HG03097 (cell line): ENCODE results near the gene PLXNA3.

Source experiments
- ATAC-seq: cut with Tn5 transposase; IDR thresholded peaks from one replicate; pipeline ENCODE4 v1.9.1; 2021; ENCODE audit not compliant: unreplicated experiment, low FRiP score

The PLXNA3 gene

GRCh38 chrX:154458116-154458953, at the start of gene PLXNA3:
Gene PLXNA3 (plus strand): TSS chrX:154458281. CDS start chrX:154460184, 1,903 bp downstream.
- ATAC-seq = peak; percentile 48

DNA sequence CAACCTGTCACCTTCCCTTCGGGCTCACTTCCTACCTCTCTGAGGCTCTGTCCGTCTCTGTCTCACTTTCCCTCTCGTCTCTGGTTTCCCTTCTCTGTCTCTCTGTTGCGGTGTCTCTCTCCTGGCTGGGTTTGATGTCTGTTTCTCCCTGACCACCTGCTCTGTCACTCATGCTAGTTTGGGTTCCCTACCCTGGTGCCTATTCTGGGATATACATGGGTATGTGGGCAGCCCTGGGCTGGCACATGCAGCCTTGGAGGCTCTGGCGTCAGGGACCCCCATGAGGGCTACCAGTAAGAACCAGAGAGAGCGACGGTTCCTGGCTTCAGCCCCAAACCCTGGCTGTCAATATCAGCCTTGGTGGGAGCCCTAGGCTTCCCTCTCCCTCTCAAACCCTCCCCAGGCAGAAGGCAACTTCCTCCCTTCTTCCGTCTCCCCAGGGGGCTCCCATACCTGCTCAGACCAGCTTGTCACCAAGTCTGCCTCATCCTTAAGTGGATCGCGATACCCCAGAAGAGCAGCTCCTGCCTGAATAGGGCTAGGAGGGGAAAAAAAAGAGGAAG, 49.3 kb upstream of the PLXNA3 start:
- no peak for ATAC-seq

DNA sequence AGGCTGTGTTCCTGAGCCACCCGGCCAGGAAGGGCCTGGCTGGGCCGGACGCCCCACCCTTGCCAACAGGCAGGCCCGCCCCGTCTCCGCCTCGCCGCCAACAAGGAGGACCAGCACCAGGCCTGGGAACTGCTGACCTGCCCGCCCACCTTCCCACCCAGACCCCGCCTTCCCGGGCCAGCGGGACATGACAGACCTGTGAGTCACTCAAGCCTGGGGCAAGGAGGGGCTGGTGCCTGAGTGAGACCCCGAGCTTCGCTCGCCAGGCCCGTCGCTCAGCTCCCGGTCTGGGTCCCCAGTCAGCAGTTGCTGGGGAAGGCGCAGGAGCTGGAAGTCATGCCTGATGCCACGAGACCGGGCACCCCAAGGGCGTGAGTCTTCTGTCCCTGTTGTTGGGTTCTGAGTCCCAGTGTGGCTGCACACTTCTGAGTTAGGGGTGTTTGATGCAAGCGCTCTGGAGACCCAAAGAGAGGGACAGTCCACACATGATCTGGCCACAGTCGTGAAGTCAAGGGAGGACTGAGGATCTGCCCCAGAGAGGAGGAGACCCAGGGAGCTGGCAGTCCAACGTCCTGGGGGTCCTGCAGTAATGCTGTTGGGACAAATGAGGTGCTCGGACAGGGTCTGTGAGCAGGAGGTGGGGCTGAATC, 48.7 kb upstream of the PLXNA3 start, which contains the start of gene DNASE1L1:
DNASE1L1 (minus strand) TSS at position 33 of the 650 bp plus-strand sequence. CDS start 3,686 bp downstream, outside the sequence.
- ATAC-seq = no peak

GRCh38 chrX:154411981-154412340, 46.1 kb upstream of the PLXNA3 start:
- ATAC-seq = peak; percentile 21

DNA sequence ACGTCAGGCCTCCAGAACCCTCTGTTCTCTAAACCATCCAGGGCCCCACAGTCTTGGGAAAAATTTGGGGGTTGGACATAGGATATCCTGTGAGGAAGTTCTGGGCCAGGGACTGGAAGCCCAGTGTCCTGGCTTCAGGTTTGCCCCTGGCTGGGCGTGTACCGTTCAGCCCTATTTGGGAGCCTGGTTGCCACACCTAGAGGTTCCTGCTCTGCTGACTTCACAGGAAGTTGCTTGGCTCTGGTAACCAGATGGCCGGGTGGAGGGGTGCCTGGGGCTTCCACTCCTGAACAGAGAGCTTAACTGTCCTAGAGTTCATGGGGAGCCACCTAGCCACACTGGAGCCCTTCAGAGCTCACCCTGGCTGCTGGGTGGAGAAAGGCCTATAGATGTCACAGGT, 45.6 kb upstream of the PLXNA3 start:
- ATAC-seq = no peak

DNA sequence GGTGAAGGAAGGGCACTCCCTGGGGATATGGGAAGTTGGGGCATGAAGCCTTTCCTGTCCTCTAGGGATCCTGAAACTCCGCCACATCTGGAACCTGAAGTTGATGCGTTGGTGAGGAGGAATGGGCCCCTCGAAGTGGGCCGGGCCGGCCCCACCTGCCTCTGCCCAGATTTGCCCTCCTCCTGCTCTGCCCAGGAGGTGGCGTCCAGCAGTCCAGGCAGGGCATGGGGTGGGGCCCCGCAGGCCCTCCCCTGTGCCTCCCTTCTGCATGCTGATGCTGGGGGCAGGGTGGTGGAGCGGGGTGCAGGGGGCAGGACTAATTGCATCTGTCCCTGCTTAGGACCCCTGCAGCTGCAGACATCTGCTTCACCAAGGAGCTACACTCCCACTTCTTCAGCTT, 44.9 kb upstream of the PLXNA3 start:
- ATAC-seq = no peak

GRCh38 chrX:154417157-154417556, 40.9 kb upstream of the PLXNA3 start:
- ATAC-seq = no peak

GRCh38 chrX:154419189-154419588, 38.9 kb upstream of the PLXNA3 start:
- ATAC-seq = no peak

DNA sequence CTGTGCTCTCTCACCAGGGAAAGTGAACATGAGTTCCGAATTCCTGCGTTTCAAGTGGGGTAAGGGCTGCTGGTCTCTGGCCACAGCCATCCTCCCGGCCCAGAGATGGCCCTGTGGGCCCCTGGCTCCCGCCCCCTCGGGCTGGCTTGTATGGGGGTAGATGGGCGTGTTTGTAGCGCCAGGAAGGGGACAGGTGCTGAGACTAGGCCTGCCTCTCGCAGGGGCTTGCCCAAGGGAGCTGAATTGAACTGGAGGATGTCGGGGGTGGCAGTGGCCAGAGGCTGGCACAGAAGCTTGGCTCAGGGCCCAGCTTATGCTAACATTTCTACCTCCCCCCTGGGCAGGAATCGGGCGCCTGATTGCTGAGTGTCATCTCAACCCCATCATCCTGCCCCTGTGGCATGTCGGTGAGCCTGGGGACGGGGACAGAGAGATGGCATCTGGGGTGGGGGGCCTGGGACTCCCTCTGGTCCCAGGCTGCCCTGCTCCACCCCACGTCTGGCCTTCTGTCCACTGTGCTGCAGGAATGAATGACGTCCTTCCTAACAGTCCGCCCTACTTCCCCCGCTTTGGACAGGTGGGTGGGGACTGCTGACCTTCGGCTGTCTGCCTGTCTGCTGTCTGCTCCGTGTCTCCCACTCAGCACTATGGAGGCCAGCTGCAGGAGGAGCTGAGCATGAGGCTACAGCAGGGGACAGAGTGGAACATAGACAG, 38.2 kb upstream of the PLXNA3 start:
- no peak for ATAC-seq

- no peak for ATAC-seq
Measured at GRCh38 chrX:154420402-154420756, 37.7 kb upstream of the PLXNA3 start.

GRCh38 chrX:154426916-154427770, 30.9 kb upstream of the PLXNA3 start:
- ATAC-seq = no peak

GRCh38 chrX:154428176-154429171, 29.6 kb upstream of the PLXNA3 start, which contains the start of gene ATP6AP1:
Gene ATP6AP1 (plus strand): TSS chrX:154428677. CDS start chrX:154428693, 16 bp downstream.
- ATAC-seq = peak; percentile 90

GRCh38 chrX:154429711-154430110, 28.4 kb upstream of the PLXNA3 start:
- no peak for ATAC-seq

- ATAC-seq = no peak
Measured at GRCh38 chrX:154430479-154430878, 27.6 kb upstream of the PLXNA3 start.

DNA sequence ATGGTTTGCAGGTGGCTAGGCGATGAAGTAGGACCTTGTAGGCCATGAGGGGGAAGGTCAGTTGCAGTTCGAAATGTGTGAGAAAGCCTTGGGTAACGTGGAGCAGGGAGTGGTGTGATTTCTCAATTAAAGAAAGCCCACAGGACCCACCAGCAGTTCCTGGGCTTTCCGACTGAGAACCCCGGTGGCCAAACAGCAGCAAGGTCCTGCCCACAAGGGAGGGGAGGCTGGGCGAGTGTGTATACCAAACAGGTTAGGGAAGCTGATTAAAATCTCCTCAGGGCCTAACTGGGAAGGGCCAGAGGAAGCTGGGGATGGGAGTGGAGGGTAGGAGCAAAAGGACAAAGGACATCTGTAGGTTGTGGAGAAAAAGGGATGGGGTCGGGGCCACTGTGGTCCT, 27.2 kb upstream of the PLXNA3 start:
- ATAC-seq = no peak

DNA sequence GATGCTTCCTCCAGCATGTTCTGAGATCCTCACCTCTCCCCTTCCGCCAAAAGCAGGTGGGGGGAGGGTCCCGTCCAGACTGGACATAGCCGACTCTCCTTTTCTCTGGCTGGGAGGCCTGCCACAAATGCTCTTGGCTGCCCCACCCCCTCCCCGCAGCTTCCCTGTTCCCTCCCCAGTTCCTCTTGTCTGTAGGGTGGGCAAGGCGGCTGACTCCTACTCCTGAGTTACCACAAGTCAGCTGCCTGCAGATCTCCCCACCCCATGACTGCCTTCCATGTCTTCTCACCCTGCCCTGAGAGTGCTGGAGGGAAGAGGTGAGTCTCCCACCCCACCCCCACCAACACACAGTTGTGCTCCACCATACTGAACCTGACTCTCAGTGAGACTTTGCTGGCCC, 26.7 kb upstream of the PLXNA3 start:
- ATAC-seq = no peak

- no peak for ATAC-seq
Measured at GRCh38 chrX:154432210-154432609, 25.9 kb upstream of the PLXNA3 start.

GRCh38 chrX:154433605-154434004, 24.5 kb upstream of the PLXNA3 start:
- ATAC-seq = no peak
